SH-SY5Y (cell line): ENCODE data around the gene PNPLA2.

ENCODE experiments used
- GATA2 ChIP-seq: IDR thresholded peaks from 2 replicates; pipeline ENCODE4 v1.6.1; 2011; ENCODE audit warnings: mild to moderate bottlenecking, low read depth, low read length
- GATA3 ChIP-seq: IDR thresholded peaks from 2 replicates; pipeline ENCODE4 v1.6.1; 2011; ENCODE audit warnings: low read depth, mild to moderate bottlenecking, low read length, moderate library complexity

GRCh38 chr11:833849-834311 lies 15.2 kb downstream of the PNPLA2 start:
- TF ChIP-seq GATA2 = no peak
- no peak for TF ChIP-seq GATA3
